K562 (cell line): ENCODE measurements around the gene FGF13. TPM values are rescaled to one million over a fixed set of nuclear protein-coding genes. Genes with fewer than 3 reads are reported as not detected.

Experiments used
- ATAC-seq: fragments of 200-7000 bp; cut with Tn5 transposase; 3 replicates; pipeline ENCODE4 v1.9.1; 2020; ENCODE audit warnings: moderate library complexity
- BruUV-seq: library from RNA; stranded (reverse); fragments of 400-500 nt; replicated peaks from 2 replicates; lab custom pipeline; 2021; lab: Mats Ljungman, UMichigan
- CTCF ChIA-PET: fragments of 300-600 bp; formaldehyde crosslinking; extraction: SDS; loops from one replicate; lab custom pipeline; 2021; ENCODE audit warnings: low intra/inter-chr PET ratio; lab: Yijun Ruan, JAX
- POLR2A ChIA-PET: fragments of 300-600, 350-650 bp; sonication (Branson Sonifier 250); formaldehyde crosslinking; extraction: SDS; loops from one replicate; lab custom pipeline; 2021; ENCODE audit warnings: antibody characterized with exemption, inconsistent platforms; lab: Yijun Ruan, JAX
- DNase-seq, 4 experiments: peaks; one replicate each; pipeline versions ENCODE4 v3.0.0 to v3.0.0-alpha.2; 2011 to 2018; ENCODE audit warnings: low spot score in 3 of 4, mixed read lengths in 3 of 4; ENCODE audit errors: extremely low read depth in 1 of 4
- FAIRE-seq: peaks from 2 replicates; lab custom pipeline; 2011; peaks lifted over from hg19 to GRCh38; lab: Jason Lieb, UNC
- H2AFZ ChIP-seq: 2 replicates; pipeline ENCODE4 v1.6.0; 2011; ENCODE audit warnings: low read depth, low read length, control low read depth, inconsistent platforms
- H3K27ac ChIP-seq: fragments of 200-600 bp; 3 replicates; pipeline ENCODE4 v1.8.0; 2011; ENCODE audit warnings: low read depth, mild to moderate bottlenecking, control low read depth, inconsistent platforms, low read length, moderate library complexity, mixed read lengths; ENCODE audit errors: extremely low read depth
- H3K27me3 ChIP-seq, 2 experiments: fragments of 300-600 bp in 1 of 2; 2 replicates in 1 of 2; 3 replicates in 1 of 2; pipeline versions ENCODE4 v1.6.0 to v1.8.0; 2011; ENCODE audit warnings: inconsistent platforms in 2 of 2, low read length in 2 of 2, mild to moderate bottlenecking in 1 of 2, mixed read lengths in 1 of 2, moderate library complexity in 1 of 2; ENCODE audit not compliant: control insufficient read depth in 2 of 2, insufficient read depth in 2 of 2
- H3K36me3 ChIP-seq: fragments of 300-600 bp; 3 replicates; pipeline ENCODE4 v1.8.0; 2011; ENCODE audit warnings: mild to moderate bottlenecking, low read length, inconsistent platforms; ENCODE audit not compliant: control insufficient read depth, insufficient read depth
- H3K4me1 ChIP-seq, 2 experiments: fragments of 200-600 bp in 1 of 2; replicated peaks in 1 of 2; 2 replicates in 1 of 2; 3 replicates in 1 of 2; pipeline versions ENCODE4 v1.5.1 to v1.8.0; 2011; ENCODE audit warnings: inconsistent platforms in 2 of 2, low read length in 2 of 2, mild to moderate bottlenecking in 1 of 2, mixed read lengths in 1 of 2, moderate library complexity in 1 of 2; ENCODE audit not compliant: control insufficient read depth in 2 of 2, insufficient read depth in 2 of 2
- H3K4me2 ChIP-seq: 2 replicates; pipeline ENCODE4 v1.6.1; 2011; ENCODE audit warnings: low read length, control low read depth, inconsistent platforms, mixed read lengths; ENCODE audit not compliant: insufficient read depth
- H3K4me3 ChIP-seq: fragments of 200-600 bp; sonication (generic), shearing (Covaris generic); 2 replicates; pipeline ENCODE4 v1.5.1; 2016; ENCODE audit warnings: control low read depth, inconsistent platforms
- H3K79me2 ChIP-seq: fragments of 200-600 bp; 3 replicates; pipeline ENCODE4 v1.8.0; 2011; ENCODE audit warnings: low read length, inconsistent platforms; ENCODE audit not compliant: control insufficient read depth, insufficient read depth
- H3K9ac ChIP-seq, 2 experiments: 2 replicates each; pipeline versions ENCODE4 v1.6.0 to v1.6.1; 2011; ENCODE audit warnings: low read depth in 2 of 2, low read length in 2 of 2, control low read depth in 1 of 2, inconsistent platforms in 1 of 2, mild to moderate bottlenecking in 1 of 2, mixed read lengths in 1 of 2; ENCODE audit not compliant: insufficient read depth in 1 of 2
- H3K9me1 ChIP-seq: one replicate; pipeline ENCODE4 v1.6.0; 2011; ENCODE audit warnings: inconsistent platforms, mild to moderate bottlenecking, low read length, moderate library complexity; ENCODE audit not compliant: control insufficient read depth, insufficient read depth
- H3K9me3 ChIP-seq: replicated peaks from 2 replicates; pipeline ENCODE4 v1.5.1; 2011; ENCODE audit warnings: low read depth, low read length, inconsistent platforms; ENCODE audit not compliant: control insufficient read depth, insufficient read depth
- H4K20me1 ChIP-seq: replicated peaks from 2 replicates; pipeline ENCODE4 v1.6.1; 2011; ENCODE audit warnings: low read length, inconsistent platforms, mixed read lengths; ENCODE audit not compliant: control insufficient read depth, insufficient read depth
- MEF2D ChIP-seq: conservative IDR thresholded peaks from 2 replicates; pipeline ENCODE4 v1.6.1; 2016; ENCODE audit warnings: low read depth, missing genetic modification characterization, missing compliant biosample characterization
- MTA1 ChIP-seq: fragments of 450-650 bp; IDR thresholded peaks from 2 replicates; pipeline ENCODE4 v1.6.1; 2017; ENCODE audit warnings: borderline replicate concordance
- PHB2 ChIP-seq: fragments of 450-650 bp; IDR thresholded peaks from 2 replicates; pipeline ENCODE4 v1.6.1; 2017; ENCODE audit warnings: low read depth
- ZNF583 ChIP-seq: fragments of 250-450 bp; sonication (Bioruptor Pico); IDR thresholded peaks from 2 replicates; pipeline ENCODE4 v1.4.0; 2020
- WGBS: fragments of 100-300 bp; shearing (Covaris generic); methylation state at CpG from one replicate; pipeline ENCODE4 v1.1.6; 2016; ENCODE audit warnings: low coverage, mixed read lengths; ENCODE audit not compliant: insufficient coverage; ENCODE audit errors: missing lambda C conversion rate; 5-methylcytosine and 5-hydroxymethylcytosine counted together
- in situ Hi-C: fragments of 300-500 bp; cut with MboI; formaldehyde crosslinking; loops from 4 replicates; pipeline ENCODE4 v1.15.0; 2018; ENCODE audit warnings: inconsistent platforms, mixed read lengths
- intact Hi-C: fragments of 100-400 bp; cut with micrococcal nuclease; formaldehyde crosslinking; loops from 2 replicates; pipeline ENCODE4 v1.14.2; 2022
- polyA plus RNA-seq, 8 experiments: library from polyadenylated mRNA; depleted of rRNA in 4 of 8; stranded (reverse) in 5 of 8; unstranded in 3 of 8; fragments of >200 nt; fragmentation: Nextera tagmentation in 2 of 8; fragmentation: Illumina TruSeq in 1 of 8; extraction: Ambion mirVana in 2 of 8; extraction: Trizol in 1 of 8; gene quantifications; 2 replicates each; pipeline versions ENCODE4 v1.2.1 to v1.2.3, GENCODE V29; 2011 to 2014; ENCODE audit warnings: inconsistent platforms in 1 of 8, missing spikeins in 1 of 8
- total RNA-seq, 7 experiments: library from RNA; depleted of rRNA in 6 of 7; stranded (reverse); fragments of >200 nt in 6 of 7; fragmentation: Illumina TruSeq in 2 of 7; extraction: Trizol in 2 of 7; gene quantifications; 2 replicates each; pipeline versions ENCODE4 v1.2.1 to v1.2.3, GENCODE V29; 2011 to 2021; ENCODE audit warnings: low replicate concordance in 1 of 7

Gene FGF13
- total and polyA plus RNA-seq, 9 of the 15 experiments (the other 6 are each of a cell fraction or from before 2014, with no cell fraction given) = 14.8 to 95.7 (median 60.8) TPM

DNA sequence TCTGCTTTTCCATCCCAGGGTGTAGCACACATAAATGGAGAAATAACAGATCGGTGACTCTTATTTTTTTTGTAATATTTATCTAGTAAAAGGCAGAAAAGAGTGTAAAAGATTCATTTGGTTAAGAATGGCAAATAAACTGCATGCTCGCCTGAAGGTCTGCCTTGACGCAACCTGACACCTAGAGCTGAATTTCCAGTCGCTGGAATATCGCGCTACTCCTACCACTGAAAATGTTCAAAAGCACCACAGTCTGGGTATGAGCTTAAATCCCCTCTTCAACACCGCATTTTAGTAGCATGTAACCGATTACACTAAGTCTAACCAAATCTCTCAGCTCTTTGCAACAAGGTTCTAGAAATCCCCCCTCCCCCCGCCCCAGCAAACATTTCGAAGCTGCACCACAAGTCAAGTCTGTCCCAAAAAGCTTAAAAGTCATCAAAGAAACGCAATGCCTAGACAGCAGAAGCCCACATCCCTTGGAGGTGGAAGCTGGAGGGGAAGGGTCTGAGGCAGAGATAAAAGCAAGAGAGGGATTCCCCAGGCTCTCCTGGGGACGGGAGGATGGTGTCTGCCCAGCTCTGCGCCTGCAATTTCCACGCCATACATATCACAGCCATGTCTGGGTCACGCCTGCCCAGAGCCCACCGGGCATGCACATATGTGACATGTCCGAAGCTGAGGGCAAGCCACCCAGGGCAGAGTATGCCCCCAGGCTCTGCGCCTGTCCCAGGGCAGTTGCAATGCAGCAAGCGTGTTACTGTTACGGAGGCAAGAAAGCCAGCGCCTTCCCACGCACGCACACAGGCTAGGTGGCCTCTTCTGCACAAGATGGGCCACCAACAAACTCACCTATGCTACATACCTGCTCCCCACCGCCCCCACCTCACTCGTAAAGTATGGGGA lies 1.4 kb downstream of the FGF13 start:
- H3K27ac ChIP-seq = no peak overlapping the region
- no peak overlapping the region for H2AFZ ChIP-seq
- H3K4me1 ChIP-seq = no peaks in the 10 kb centered on the region
- H3K9ac ChIP-seq = no peak overlapping the region
- no peaks in the 10 kb centered on the region for H3K9me1 ChIP-seq
- H3K9me3 ChIP-seq = no peaks in the 10 kb centered on the region
- TF ChIP-seq MTA1 = no peak
- FAIRE-seq (no peak), ATAC-seq (no peak), DNase-seq (no peak)
- ChIA-PET POLR2A (interaction anchor here (1.1 kb wide), 1 partner anchor 12 kb away, joined by 3 read pairs; no protein-coding TSS in a partner anchor), CTCF (no interaction called here)
- intact Hi-C loops (no loop called here), in situ Hi-C loops (no loop called here)
- 0 out of 3 replicates have a peak, but pooled peaks cover 12% of the 10 kb centered on the region for H3K36me3 ChIP-seq
- H4K20me1 ChIP-seq = no peaks in the 10 kb centered on the region
- H3K4me2 ChIP-seq = no peak overlapping the region
- H3K4me3 ChIP-seq = no peak overlapping the region
- H3K79me2 ChIP-seq = no peaks in the 10 kb centered on the region
- 67% methylated on average over 22 of the region's 25 CpGs for WGBS
- no TSS peak for BruUV-seq
- no peaks in the 10 kb centered on the region for H3K27me3 ChIP-seq

- H4K20me1 ChIP-seq = no peaks in the 10 kb centered on the region
- 0 out of 3 replicates have a peak, but pooled peaks cover 12% of the 10 kb centered on the region for H3K36me3 ChIP-seq
- ATAC-seq (no peak), FAIRE-seq (no peak), DNase-seq (no peak)
- H3K4me2 ChIP-seq = no peak overlapping the region
- no peaks in the 10 kb centered on the region for H3K9me3 ChIP-seq
- WGBS = 28% methylated on average over 2 of the region's 2 CpGs
- no peak overlapping the region for H3K4me3 ChIP-seq
- BruUV-seq = no TSS peak
- CTCF ChIA-PET = no interaction called here
- H3K9me1 ChIP-seq = no peaks in the 10 kb centered on the region
- no peak overlapping the region for H2AFZ ChIP-seq
- H3K79me2 ChIP-seq = no peaks in the 10 kb centered on the region
- TF ChIP-seq ZNF583 (CRISPR knock-in tag) (no peak), PHB2 (no peak), MEF2D (tag) (peak; percentile 88)
- in situ Hi-C loops (no loop called here), intact Hi-C loops (no loop called here)
- H3K9ac ChIP-seq = no peak overlapping the region
- POLR2A ChIA-PET = no interaction called here
- H3K27me3 ChIP-seq = no peaks in the 10 kb centered on the region
- H3K4me1 ChIP-seq = no peaks in the 10 kb centered on the region
- H3K27ac ChIP-seq = no peak overlapping the region
Measured at GRCh38 chrX:138708268-138708667, 3.2 kb downstream of the FGF13 start.
